MM.1S (cell line): ENCODE measurements around the gene PRKCZ.

ENCODE experiments used
- EZH2 ChIP-seq: fragments of 300-600 bp; sonication (generic); optimal IDR thresholded peaks from 2 replicates; pipeline ENCODE3; 2017; ENCODE audit warnings: low read depth, mild to moderate bottlenecking, antibody characterized with exemption, low read length, mixed read lengths
- TF ChIP-seq, protein P1 (sequence below): fragments of 300-600 bp; sonication (generic); IDR thresholded peaks from 2 replicates; pipeline ENCODE4 v1.5.1; 2016; ENCODE audit warnings: antibody characterized with exemption, low read length, mixed read lengths

DNA sequence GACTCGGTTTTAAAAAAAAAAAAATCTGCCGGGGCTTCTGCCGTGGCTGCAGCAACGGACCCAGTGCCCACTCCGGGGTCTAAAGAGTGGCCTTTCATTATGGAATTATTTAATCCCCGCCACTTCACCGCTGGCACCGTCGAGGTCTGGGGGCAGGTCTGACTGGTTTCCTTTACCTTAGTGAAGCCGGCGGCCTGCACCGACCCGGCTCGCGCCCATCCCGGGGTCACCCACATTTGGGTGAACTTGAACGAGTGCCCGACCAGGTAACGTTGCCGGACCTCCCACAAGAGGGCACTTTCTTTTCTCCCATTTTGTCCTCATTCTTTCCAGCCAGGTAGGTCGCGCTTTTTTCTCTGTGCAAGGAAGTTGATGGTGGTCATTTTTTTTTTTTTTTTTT is 4.3 kb downstream of the PRKCZ start:
- TF ChIP-seq, protein P1, sequence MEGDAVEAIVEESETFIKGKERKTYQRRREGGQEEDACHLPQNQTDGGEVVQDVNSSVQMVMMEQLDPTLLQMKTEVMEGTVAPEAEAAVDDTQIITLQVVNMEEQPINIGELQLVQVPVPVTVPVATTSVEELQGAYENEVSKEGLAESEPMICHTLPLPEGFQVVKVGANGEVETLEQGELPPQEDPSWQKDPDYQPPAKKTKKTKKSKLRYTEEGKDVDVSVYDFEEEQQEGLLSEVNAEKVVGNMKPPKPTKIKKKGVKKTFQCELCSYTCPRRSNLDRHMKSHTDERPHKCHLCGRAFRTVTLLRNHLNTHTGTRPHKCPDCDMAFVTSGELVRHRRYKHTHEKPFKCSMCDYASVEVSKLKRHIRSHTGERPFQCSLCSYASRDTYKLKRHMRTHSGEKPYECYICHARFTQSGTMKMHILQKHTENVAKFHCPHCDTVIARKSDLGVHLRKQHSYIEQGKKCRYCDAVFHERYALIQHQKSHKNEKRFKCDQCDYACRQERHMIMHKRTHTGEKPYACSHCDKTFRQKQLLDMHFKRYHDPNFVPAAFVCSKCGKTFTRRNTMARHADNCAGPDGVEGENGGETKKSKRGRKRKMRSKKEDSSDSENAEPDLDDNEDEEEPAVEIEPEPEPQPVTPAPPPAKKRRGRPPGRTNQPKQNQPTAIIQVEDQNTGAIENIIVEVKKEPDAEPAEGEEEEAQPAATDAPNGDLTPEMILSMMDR: no peak
- TF ChIP-seq EZH2: no peak
